HG02763 (cell line): Measurements from ENCODE around the gene RPS6KB1.
"Not testable (repeated sequence)": the region's sequence is repeated elsewhere in the genome, so short reads cannot be mapped to it uniquely, and the experiment has no call there.

Source experiments
- ATAC-seq: cut with Tn5 transposase; IDR thresholded peaks from one replicate; pipeline ENCODE4 v1.9.1; 2021; ENCODE audit warnings: mild to moderate bottlenecking, moderate library complexity; ENCODE audit not compliant: unreplicated experiment

The RPS6KB1 gene

GRCh38 chr17:59870482-59870881 lies 22.4 kb upstream of the RPS6KB1 start:
- ATAC-seq, result no peak

GRCh38 chr17:59872351-59872750 lies 20.6 kb upstream of the RPS6KB1 start:
- ATAC-seq, result no peak

- not testable (repeated sequence) for ATAC-seq
Measured at GRCh38 chr17:59873414-59873813, 19.5 kb upstream of the RPS6KB1 start.

- no peak for ATAC-seq
Measured at GRCh38 chr17:59874376-59874775, 18.5 kb upstream of the RPS6KB1 start.

- no peak for ATAC-seq
Measured at GRCh38 chr17:59876107-59876506, 16.8 kb upstream of the RPS6KB1 start.

GRCh38 chr17:59877965-59878364 lies 15.0 kb upstream of the RPS6KB1 start:
- no peak for ATAC-seq

- no peak for ATAC-seq
Measured at GRCh38 chr17:59878624-59879023, 14.3 kb upstream of the RPS6KB1 start.

GRCh38 chr17:59884861-59885260 lies 8.1 kb upstream of the RPS6KB1 start:
- no peak for ATAC-seq

GRCh38 chr17:59888145-59888750 lies 4.7 kb upstream of the RPS6KB1 start:
- ATAC-seq, result no peak

GRCh38 chr17:59890720-59891119 lies 2.2 kb upstream of the RPS6KB1 start:
- ATAC-seq, result no peak

- peak; percentile 52 for ATAC-seq
Measured at GRCh38 chr17:59892251-59892923, 534 bp upstream of the RPS6KB1 start.

GRCh38 chr17:59893676-59894100 lies 767 bp downstream of the RPS6KB1 start:
- peak; percentile 3 for ATAC-seq

- no peak for ATAC-seq
Measured at GRCh38 chr17:59897090-59897489, 4.2 kb downstream of the RPS6KB1 start.

GRCh38 chr17:59899099-59899498 lies 6.2 kb downstream of the RPS6KB1 start:
- no peak for ATAC-seq

GRCh38 chr17:59901604-59902003 lies 8.7 kb downstream of the RPS6KB1 start:
- ATAC-seq, result no peak

- ATAC-seq, result no peak
Measured at GRCh38 chr17:59903455-59903854, 10.5 kb downstream of the RPS6KB1 start.

- no peak for ATAC-seq
Measured at GRCh38 chr17:59907467-59907866, 14.5 kb downstream of the RPS6KB1 start.

GRCh38 chr17:59914274-59914854 lies 21.4 kb downstream of the RPS6KB1 start:
- ATAC-seq, result no peak

GRCh38 chr17:59916446-59916845 lies 23.5 kb downstream of the RPS6KB1 start:
- ATAC-seq, result no peak

- ATAC-seq, result not testable (repeated sequence)
Measured at GRCh38 chr17:59920637-59921036, 27.7 kb downstream of the RPS6KB1 start.

- ATAC-seq, result not testable (repeated sequence)
Measured at GRCh38 chr17:59930121-59930520, 37.2 kb downstream of the RPS6KB1 start.

- ATAC-seq, result not testable (repeated sequence)
Measured at GRCh38 chr17:59930768-59931167, 37.8 kb downstream of the RPS6KB1 start.
